ENCODE data around the gene ZNF772.
A peak's percentile ranks its signal among the peaks of the same experiment; 100 is the strongest.
"Not testable (repeated sequence)": the region's sequence is repeated elsewhere in the genome, so short reads cannot be mapped to it uniquely, and the experiment has no call there.

ZNF772 gene

DNA sequence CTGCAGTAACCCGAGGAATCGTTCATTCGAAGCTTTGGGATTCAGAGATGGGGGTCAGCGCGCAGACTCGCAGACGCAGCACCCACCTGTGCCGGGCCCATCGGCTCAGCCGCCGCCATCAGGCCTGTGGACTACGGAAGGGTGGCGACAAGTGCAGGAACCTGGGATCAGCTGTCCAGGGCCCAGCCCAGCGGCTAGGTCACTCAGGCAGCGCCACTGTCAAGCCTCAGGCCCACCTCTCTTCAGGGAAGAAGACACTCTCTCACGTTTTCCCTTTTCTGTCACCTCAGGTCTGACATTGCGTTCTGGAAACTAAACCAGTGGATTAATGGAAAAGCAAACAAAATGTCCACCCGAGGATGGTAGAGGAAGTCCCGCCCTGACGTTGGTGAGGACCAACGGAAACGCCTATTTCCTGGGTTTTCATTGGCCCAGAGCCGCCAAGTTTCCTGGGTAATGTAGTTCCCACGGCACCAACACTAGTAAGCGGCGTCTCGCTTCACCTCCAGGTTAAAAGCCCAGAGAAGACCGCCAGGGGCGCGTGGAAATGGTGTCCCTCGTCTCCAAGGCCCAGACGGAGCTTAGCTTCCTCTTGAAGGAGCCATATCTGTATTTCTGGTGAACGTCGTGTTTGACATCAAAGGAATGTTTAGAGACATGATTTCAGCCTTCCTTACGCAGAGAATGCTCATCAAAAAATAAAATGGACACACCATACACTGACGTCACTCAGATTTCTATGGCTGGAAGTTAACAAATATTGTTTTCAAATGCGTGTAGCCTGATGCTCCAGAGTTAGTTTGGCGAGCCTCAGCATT, at the start of gene ZNF772:
ZNF772 (minus strand) TSS at position 376 of the 818 bp plus-strand sequence; CDS start at position 119, 257 bp downstream.
- H3K36me3 Mint-ChIP-seq: peaks cover 45% of the 10 kb centered on the region
- DNase-seq (ENCODE audit: low spot score in 2 of 2) (peak; percentile 79 to 91), ATAC-seq (ENCODE audit: low read depth) (peak; percentile 99)
- H3K4me3 Mint-ChIP-seq: peak within 1 kb of the TSS; percentile 98
- peaks cover 25% of the 10 kb centered on the region for H3K4me1 Mint-ChIP-seq
- H3K27me3 Mint-ChIP-seq: no peaks in the 10 kb centered on the region
- H3K9me3 Mint-ChIP-seq: peaks cover 20% of the 10 kb centered on the region
- peak within 1 kb of the TSS; percentile 98 for H3K27ac Mint-ChIP-seq

- H3K4me3 Mint-ChIP-seq; ATAC-seq (ENCODE audit: low read depth); H3K4me1 Mint-ChIP-seq; H3K27me3 Mint-ChIP-seq; H3K27ac Mint-ChIP-seq; H3K9me3 Mint-ChIP-seq; DNase-seq (ENCODE audit: low spot score in 2 of 2): not testable (repeated sequence)
- peaks cover 45% of the 10 kb centered on the region for H3K36me3 Mint-ChIP-seq
These were observed 40.7 kb upstream of the ZNF772 start for GRCh38 chr19:57518021-57518420.

DNA sequence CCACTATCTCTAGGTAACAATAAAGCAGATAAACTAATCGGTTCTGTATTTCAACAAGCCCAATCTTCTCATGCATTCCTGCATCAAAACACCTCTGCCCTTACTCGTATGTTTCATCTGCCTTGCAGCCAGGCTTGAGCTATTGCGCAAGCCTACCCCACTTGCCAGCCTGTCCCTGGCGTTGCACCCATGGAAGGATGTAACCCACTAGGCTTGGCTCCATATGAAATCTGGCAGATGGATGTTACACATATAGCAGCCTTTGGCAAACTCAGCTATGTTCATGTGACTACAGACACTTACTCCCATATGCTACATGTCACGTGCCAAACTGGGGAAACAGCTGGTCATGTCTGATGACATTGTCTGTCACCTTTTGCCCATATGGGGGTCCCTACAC, 37.9 kb upstream of the ZNF772 start:
- no peak for ATAC-seq (ENCODE audit: low read depth)
- Mint-ChIP-seq H3K27ac (no peak overlapping the region), H3K4me3 (no peak overlapping the region)

GRCh38 chr19:57512845-57513244, 35.5 kb upstream of the ZNF772 start:
- Mint-ChIP-seq H3K36me3 (peaks cover 60% of the 10 kb centered on the region), H3K4me3 (no peak overlapping the region), H3K4me1 (no peaks in the 10 kb centered on the region), H3K27ac (no peak overlapping the region), H3K9me3 (peaks cover 22% of the 10 kb centered on the region), H3K27me3 (no peaks in the 10 kb centered on the region)
- ATAC-seq (ENCODE audit: low read depth) (no peak), DNase-seq (ENCODE audit: low spot score in 2 of 2) (no peak)

More for the DNA sequence above, 37.9 kb upstream of the ZNF772 start:
- no peaks in the 10 kb centered on the region for H3K4me1 Mint-ChIP-seq
- no peaks in the 10 kb centered on the region for H3K27me3 Mint-ChIP-seq
- peaks cover 18% of the 10 kb centered on the region for H3K9me3 Mint-ChIP-seq
- peaks cover 54% of the 10 kb centered on the region for H3K36me3 Mint-ChIP-seq
- DNase-seq (ENCODE audit: low spot score in 2 of 2): no peak

GRCh38 chr19:57511484-57511883, 34.1 kb upstream of the ZNF772 start:
- H3K36me3 Mint-ChIP-seq: peaks cover 63% of the 10 kb centered on the region
- H3K27me3 Mint-ChIP-seq: no peaks in the 10 kb centered on the region
- DNase-seq (ENCODE audit: low spot score in 2 of 2) (no peak), ATAC-seq (ENCODE audit: low read depth) (no peak)
- H3K9me3 Mint-ChIP-seq: peaks cover 19% of the 10 kb centered on the region
- H3K27ac Mint-ChIP-seq: no peak overlapping the region
- H3K4me3 Mint-ChIP-seq: no peak overlapping the region
- H3K4me1 Mint-ChIP-seq: no peaks in the 10 kb centered on the region

- Mint-ChIP-seq H3K27me3 (no peaks in the 10 kb centered on the region), H3K9me3 (peaks cover 18% of the 10 kb centered on the region), H3K4me1 (peaks cover 14% of the 10 kb centered on the region), H3K27ac (no peak overlapping the region), H3K4me3 (no peak overlapping the region), H3K36me3 (peaks cover 61% of the 10 kb centered on the region)
- no peak for ATAC-seq (ENCODE audit: low read depth)
- no peak for DNase-seq (ENCODE audit: low spot score in 2 of 2)
These were observed 28.8 kb upstream of the ZNF772 start for GRCh38 chr19:57506163-57506562.

- H3K9me3 Mint-ChIP-seq: peaks cover 18% of the 10 kb centered on the region
- peak overlapping the region; percentile 77 for H3K4me3 Mint-ChIP-seq
- not testable (repeated sequence) for DNase-seq (ENCODE audit: low spot score in 2 of 2); H3K27ac Mint-ChIP-seq; H3K27me3 Mint-ChIP-seq; ATAC-seq (ENCODE audit: low read depth)
- peaks cover 27% of the 10 kb centered on the region for H3K4me1 Mint-ChIP-seq
- peaks cover 41% of the 10 kb centered on the region for H3K36me3 Mint-ChIP-seq
These were observed 23.0 kb upstream of the ZNF772 start for GRCh38 chr19:57500400-57500799.

- H3K4me3 Mint-ChIP-seq: peak within 1 kb of the TSS; percentile 77
- peak; percentile 98 for ATAC-seq (ENCODE audit: low read depth)
- peaks cover 18% of the 10 kb centered on the region for H3K9me3 Mint-ChIP-seq
- peaks cover 27% of the 10 kb centered on the region for H3K4me1 Mint-ChIP-seq
- H3K27ac Mint-ChIP-seq: peak within 1 kb of the TSS; percentile 88
- not testable (repeated sequence) for H3K27me3 Mint-ChIP-seq
- DNase-seq (ENCODE audit: low spot score in 2 of 2): peak; percentile 89 to 92
- H3K36me3 Mint-ChIP-seq: peaks cover 39% of the 10 kb centered on the region
These were observed 22.5 kb upstream of the ZNF772 start, which contains the start of gene ZNF773 for GRCh38 chr19:57499680-57500395. ZNF773 (plus strand) TSS chr19:57499938; CDS start chr19:57500081, 143 bp downstream.

DNA sequence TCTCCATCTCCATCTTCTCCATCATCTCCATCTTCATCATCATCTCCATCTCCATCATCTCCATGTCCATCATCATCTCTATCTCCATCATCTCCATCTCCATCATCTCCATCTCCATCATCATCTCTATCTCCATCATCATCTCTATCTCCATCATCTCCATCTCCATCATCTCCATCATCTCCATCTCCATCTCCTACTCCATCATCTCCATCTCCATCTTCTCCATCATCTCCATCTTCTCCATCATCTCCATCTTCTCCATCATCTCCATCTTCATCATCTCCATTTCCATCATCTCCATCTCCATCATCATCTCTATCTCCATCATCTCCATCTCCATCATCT, 21.9 kb upstream of the ZNF772 start:
- not testable (repeated sequence) for DNase-seq (ENCODE audit: low spot score in 2 of 2); H3K27me3 Mint-ChIP-seq; ATAC-seq (ENCODE audit: low read depth)
- peak overlapping the region; percentile 67 for H3K4me3 Mint-ChIP-seq
- peaks cover 18% of the 10 kb centered on the region for H3K9me3 Mint-ChIP-seq
- H3K4me1 Mint-ChIP-seq: peaks cover 27% of the 10 kb centered on the region
- peak overlapping the region; percentile 88 for H3K27ac Mint-ChIP-seq
- peaks cover 39% of the 10 kb centered on the region for H3K36me3 Mint-ChIP-seq

GRCh38 chr19:57488299-57488644, 10.9 kb upstream of the ZNF772 start:
- not testable (repeated sequence) for H3K27me3 Mint-ChIP-seq; ATAC-seq (ENCODE audit: low read depth); DNase-seq (ENCODE audit: low spot score in 2 of 2)
- Mint-ChIP-seq H3K36me3 (peaks cover 40% of the 10 kb centered on the region), H3K9me3 (peaks cover 19% of the 10 kb centered on the region), H3K27ac (peak overlapping the region; percentile 29), H3K4me1 (peaks cover 12% of the 10 kb centered on the region), H3K4me3 (peak overlapping the region; percentile 67)

DNA sequence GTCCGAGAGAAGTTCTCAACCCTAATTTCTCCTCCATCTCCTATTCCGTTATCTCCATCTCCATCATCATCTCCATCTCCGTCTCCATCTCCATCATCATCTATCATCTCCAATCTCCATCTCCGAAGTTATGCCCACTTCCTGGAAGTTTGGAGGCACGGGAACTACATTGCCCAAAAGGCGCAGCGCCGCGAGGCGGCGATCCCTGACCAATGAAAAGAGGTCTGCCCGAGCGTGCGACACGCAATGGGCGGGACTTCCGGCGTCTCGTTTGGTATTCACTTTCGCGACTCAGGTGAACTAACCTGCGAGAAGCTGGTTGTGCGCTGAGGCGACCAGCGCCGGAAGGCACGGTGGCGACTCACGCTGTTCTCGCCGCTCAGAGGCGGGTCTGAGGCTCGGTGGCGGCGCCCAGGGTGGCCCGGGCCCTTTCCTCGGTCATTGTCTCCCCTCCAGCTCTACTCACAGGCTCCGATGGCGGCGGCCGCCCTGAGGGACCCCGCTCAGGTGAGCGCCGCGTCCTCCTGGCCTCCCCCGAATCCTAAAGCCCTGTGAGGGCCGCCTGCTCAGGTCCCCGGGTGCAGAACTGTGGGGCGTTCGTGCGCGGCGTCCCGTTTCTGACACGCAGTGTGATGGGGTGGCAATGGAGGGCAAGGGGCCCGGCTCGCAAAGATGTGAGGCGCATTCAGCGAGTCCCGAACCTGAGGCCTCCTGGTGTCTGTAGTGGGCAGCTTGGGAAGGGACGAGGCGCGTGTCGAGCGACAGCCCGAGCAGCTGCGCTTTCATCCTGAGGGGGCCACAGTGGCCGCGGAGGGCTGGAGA, 10.3 kb upstream of the ZNF772 start, which contains the start of gene ZNF419:
ZNF419 (plus strand) TSS at position 274 of the 822 bp plus-strand sequence; CDS start at position 475, 201 bp downstream.
- DNase-seq (ENCODE audit: low spot score in 2 of 2): peak; percentile 88 to 91
- Mint-ChIP-seq H3K27ac (peak within 1 kb of the TSS; percentile 29), H3K4me3 (peak within 1 kb of the TSS; percentile 78), H3K36me3 (peaks cover 34% of the 10 kb centered on the region), H3K9me3 (peaks cover 15% of the 10 kb centered on the region), H3K4me1 (peaks cover 12% of the 10 kb centered on the region)
- peak; percentile 96 for ATAC-seq (ENCODE audit: low read depth)
- H3K27me3 Mint-ChIP-seq: not testable (repeated sequence)

- no peaks in the 10 kb centered on the region for H3K27me3 Mint-ChIP-seq
- H3K9me3 Mint-ChIP-seq: peaks cover 27% of the 10 kb centered on the region
- ATAC-seq (ENCODE audit: low read depth): no peak
- H3K4me1 Mint-ChIP-seq: peaks cover 25% of the 10 kb centered on the region
- peaks cover 64% of the 10 kb centered on the region for H3K36me3 Mint-ChIP-seq
- H3K27ac Mint-ChIP-seq: no peak overlapping the region
- no peak overlapping the region for H3K4me3 Mint-ChIP-seq
- no peak for DNase-seq (ENCODE audit: low spot score in 2 of 2)
These were observed 3.7 kb downstream of the ZNF772 start for GRCh38 chr19:57473646-57474045.

- ATAC-seq (ENCODE audit: low read depth): no peak
- Mint-ChIP-seq H3K36me3 (peaks cover 31% of the 10 kb centered on the region), H3K9me3 (peaks cover 21% of the 10 kb centered on the region), H3K27ac (no peak overlapping the region), H3K27me3 (no peaks in the 10 kb centered on the region), H3K4me1 (peaks cover 2% of the 10 kb centered on the region), H3K4me3 (no peak overlapping the region)
- no peak for DNase-seq (ENCODE audit: low spot score in 2 of 2)
These were observed 10.9 kb downstream of the ZNF772 start for GRCh38 chr19:57466489-57466888.
